Measurements from ENCODE around the gene WNT2.

WNT2 gene

GRCh38 chr7:117277576-117277975 lies 45.3 kb downstream of the WNT2 start:
- Histone ChIP-seq H3F3A (ENCODE audit: low read depth) (no peaks in the 10 kb centered on the region), H3K27me3 (ENCODE audit: insufficient read depth, low read length, poor library complexity, severe bottlenecking) (no peaks in the 10 kb centered on the region), H3K4me2 (ENCODE audit: low read depth, low read length, poor library complexity, severe bottlenecking) (no peak overlapping the region), H3K9me3 (ENCODE audit: insufficient read depth, low read depth, low read length) (no peaks in the 10 kb centered on the region), H3K36me3 (ENCODE audit: insufficient read depth, low read length) (no peaks in the 10 kb centered on the region), H3K9ac (ENCODE audit: low read depth, low read length, poor library complexity, severe bottlenecking) (no peak overlapping the region), H3K4me3 (ENCODE audit: low read length, poor library complexity, severe bottlenecking) (no peak overlapping the region), H3K4me1 (ENCODE audit: insufficient read depth, low read length, poor library complexity, severe bottlenecking) (no peaks in the 10 kb centered on the region), H3K79me2 (ENCODE audit: insufficient read depth, low read length) (no peaks in the 10 kb centered on the region), H2AFZ (ENCODE audit: low read length) (no peak overlapping the region), H4K20me1 (ENCODE audit: insufficient read depth, low read length, poor library complexity, severe bottlenecking) (no peaks in the 10 kb centered on the region), H3K9me2 (replicated peaks; ENCODE audit: low read depth, low read length) (no peaks in the 10 kb centered on the region)
- TF ChIP-seq CTCF (conservative IDR thresholded peaks at IDR 0.05; ENCODE audit: low read length) (no peak), EZH2phosphoT487 (IDR thresholded peaks at IDR 0.05; ENCODE audit: borderline replicate concordance) (no peak)

GRCh38 chr7:117274951-117275350 lies 47.9 kb downstream of the WNT2 start:
- H3K4me2 ChIP-seq (ENCODE audit: low read depth, low read length, poor library complexity, severe bottlenecking): no peak overlapping the region

GRCh38 chr7:117273814-117274225 lies 49.0 kb downstream of the WNT2 start:
- TF ChIP-seq EZH2phosphoT487 (IDR thresholded peaks at IDR 0.05; ENCODE audit: borderline replicate concordance): no peak
- Histone ChIP-seq H3K4me1 (ENCODE audit: insufficient read depth, low read length, poor library complexity, severe bottlenecking) (no peaks in the 10 kb centered on the region), H3K9me2 (replicated peaks; ENCODE audit: low read depth, low read length) (no peaks in the 10 kb centered on the region), H3K4me3 (ENCODE audit: low read length, poor library complexity, severe bottlenecking) (no peak overlapping the region), H3K9ac (ENCODE audit: low read depth, low read length, poor library complexity, severe bottlenecking) (no peak overlapping the region), H3K9me3 (ENCODE audit: insufficient read depth, low read depth, low read length) (no peaks in the 10 kb centered on the region), H3K79me2 (ENCODE audit: insufficient read depth, low read length) (no peaks in the 10 kb centered on the region), H4K20me1 (ENCODE audit: insufficient read depth, low read length, poor library complexity, severe bottlenecking) (no peaks in the 10 kb centered on the region), H2AFZ (ENCODE audit: low read length) (no peak overlapping the region), H3F3A (ENCODE audit: low read depth) (no peaks in the 10 kb centered on the region), H3K27me3 (ENCODE audit: insufficient read depth, low read length, poor library complexity, severe bottlenecking) (peaks cover 5% of the 10 kb centered on the region), H3K4me2 (ENCODE audit: low read depth, low read length, poor library complexity, severe bottlenecking) (no peak overlapping the region), H3K36me3 (ENCODE audit: insufficient read depth, low read length) (no peaks in the 10 kb centered on the region)

More at GRCh38 chr7:117274951-117275350, 47.9 kb downstream of the WNT2 start:
- H3K27me3 ChIP-seq (ENCODE audit: insufficient read depth, low read length, poor library complexity, severe bottlenecking): peaks cover 5% of the 10 kb centered on the region
- no peaks in the 10 kb centered on the region for H3K9me2 ChIP-seq (replicated peaks; ENCODE audit: low read depth, low read length)
- no peak overlapping the region for H2AFZ ChIP-seq (ENCODE audit: low read length)
- H3K4me1 ChIP-seq (ENCODE audit: insufficient read depth, low read length, poor library complexity, severe bottlenecking): no peaks in the 10 kb centered on the region
- TF ChIP-seq EZH2phosphoT487 (IDR thresholded peaks at IDR 0.05; ENCODE audit: borderline replicate concordance): no peak
- H3K79me2 ChIP-seq (ENCODE audit: insufficient read depth, low read length): no peaks in the 10 kb centered on the region
- no peak overlapping the region for H3K9ac ChIP-seq (ENCODE audit: low read depth, low read length, poor library complexity, severe bottlenecking)
- H3K36me3 ChIP-seq (ENCODE audit: insufficient read depth, low read length): no peaks in the 10 kb centered on the region
- H3F3A ChIP-seq (ENCODE audit: low read depth): no peaks in the 10 kb centered on the region
- H4K20me1 ChIP-seq (ENCODE audit: insufficient read depth, low read length, poor library complexity, severe bottlenecking): no peaks in the 10 kb centered on the region
- H3K4me3 ChIP-seq (ENCODE audit: low read length, poor library complexity, severe bottlenecking): no peak overlapping the region
- H3K9me3 ChIP-seq (ENCODE audit: insufficient read depth, low read depth, low read length): no peaks in the 10 kb centered on the region

- Histone ChIP-seq H3K4me1 (ENCODE audit: insufficient read depth, low read length, poor library complexity, severe bottlenecking) (no peaks in the 10 kb centered on the region), H3K9me3 (ENCODE audit: insufficient read depth, low read depth, low read length) (no peaks in the 10 kb centered on the region), H3K4me3 (ENCODE audit: low read length, poor library complexity, severe bottlenecking) (no peak overlapping the region), H3K27me3 (ENCODE audit: insufficient read depth, low read length, poor library complexity, severe bottlenecking) (peaks cover 5% of the 10 kb centered on the region), H3F3A (ENCODE audit: low read depth) (no peaks in the 10 kb centered on the region), H3K4me2 (ENCODE audit: low read depth, low read length, poor library complexity, severe bottlenecking) (no peak overlapping the region), H3K9me2 (replicated peaks; ENCODE audit: low read depth, low read length) (no peaks in the 10 kb centered on the region), H3K9ac (ENCODE audit: low read depth, low read length, poor library complexity, severe bottlenecking) (no peak overlapping the region), H3K79me2 (ENCODE audit: insufficient read depth, low read length) (no peaks in the 10 kb centered on the region), H4K20me1 (ENCODE audit: insufficient read depth, low read length, poor library complexity, severe bottlenecking) (no peaks in the 10 kb centered on the region), H3K36me3 (ENCODE audit: insufficient read depth, low read length) (no peaks in the 10 kb centered on the region), H2AFZ (ENCODE audit: low read length) (no peak overlapping the region)
- TF ChIP-seq EZH2phosphoT487 (IDR thresholded peaks at IDR 0.05; ENCODE audit: borderline replicate concordance) (no peak), CTCF (conservative IDR thresholded peaks at IDR 0.05; ENCODE audit: low read length) (no peak)
These were observed 49.5 kb downstream of the WNT2 start for GRCh38 chr7:117273325-117273724.

All from Loucy (cell line).